ENCODE results near the gene EPSTI1.

DNA sequence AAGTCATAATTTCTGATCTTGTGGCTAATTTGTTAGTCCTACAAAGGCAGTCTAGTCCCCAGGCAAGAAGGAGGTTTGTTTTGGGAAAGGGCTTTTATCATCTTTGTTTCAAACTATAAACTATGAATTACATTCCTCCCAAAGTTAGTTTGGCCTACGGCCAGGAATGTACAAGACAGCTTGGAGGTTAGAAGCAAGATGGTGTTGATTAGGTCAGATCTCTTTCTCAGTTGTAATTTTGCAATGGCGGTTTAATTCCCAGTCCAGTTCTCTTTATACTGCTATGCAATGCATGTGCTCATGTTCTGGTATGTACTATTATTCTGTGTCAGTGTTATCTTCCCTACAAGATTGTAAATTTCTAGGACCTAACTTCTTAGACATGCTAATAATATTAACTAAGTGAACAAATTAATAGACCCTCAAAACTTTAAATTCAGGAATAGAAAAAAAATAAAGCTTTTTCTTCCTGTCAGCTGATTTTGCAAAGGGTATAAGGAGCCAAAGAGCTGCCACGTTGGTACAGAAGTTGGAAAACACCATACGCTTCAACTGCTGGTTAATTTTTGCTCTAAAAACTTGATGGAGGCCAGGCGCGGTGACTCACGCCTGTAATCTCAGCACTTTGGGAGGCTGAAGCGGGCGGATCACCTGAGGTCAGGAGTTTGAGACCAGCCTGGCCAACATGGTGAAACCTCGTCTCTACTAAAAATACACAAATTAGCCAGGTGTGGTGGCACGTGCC lies 30.1 kb upstream of the EPSTI1 start:
- TF ChIP-seq CTCF (IDR thresholded peaks at IDR 0.05) = no peak
- TF ChIP-seq EP300 (IDR thresholded peaks at IDR 0.05; ENCODE audit: low read depth) = no peak

All from transverse colon (tissue), 3 donors.